Suprapubic skin (tissue), 4 donors: ENCODE data around the gene CAPZA1.

Experiments
- CTCF ChIP-seq, 2 donors: fragments of 200-600 bp in 1 of 2; fragments of 450-650 bp in 1 of 2; sonication (generic) in 1 of 2; IDR thresholded peaks; one replicate each; pipeline ENCODE4 v1.5.1; 2016 to 2019; ENCODE audit warnings: antibody characterized with exemption in 2 of 2, mild to moderate bottlenecking in 1 of 2, moderate library complexity in 1 of 2
- EP300 ChIP-seq: sonication (generic); formaldehyde crosslinking; IDR thresholded peaks from one replicate; pipeline ENCODE4 v1.6.1; 2017; ENCODE audit warnings: antibody characterized with exemption
- POLR2AphosphoS5 ChIP-seq, 3 donors: sonication (generic); formaldehyde crosslinking; IDR thresholded peaks; one replicate each; pipeline ENCODE4 v1.6.1; 2017; ENCODE audit warnings: antibody characterized with exemption in 3 of 3

GRCh38 chr1:112710159-112710558, 90.5 kb downstream of the CAPZA1 start:
- TF ChIP-seq CTCF (IDR thresholded peaks at IDR 0.05), result no peak
- no peak for TF ChIP-seq POLR2AphosphoS5 (IDR thresholded peaks at IDR 0.05)
- TF ChIP-seq EP300, result no peak
